HTR-8/SVneo (cell line): ENCODE measurements around the gene BLOC1S6.

Experiments
- DNase-seq: peaks from one replicate; pipeline ENCODE4 v3.0.0; 2011; ENCODE audit warnings: low spot score, mixed read lengths; ENCODE audit not compliant: insufficient read length
- FAIRE-seq: peaks from 2 replicates; lab custom pipeline; 2011; peaks lifted over from hg19 to GRCh38; lab: Jason Lieb, UNC

BLOC1S6 gene

DNA sequence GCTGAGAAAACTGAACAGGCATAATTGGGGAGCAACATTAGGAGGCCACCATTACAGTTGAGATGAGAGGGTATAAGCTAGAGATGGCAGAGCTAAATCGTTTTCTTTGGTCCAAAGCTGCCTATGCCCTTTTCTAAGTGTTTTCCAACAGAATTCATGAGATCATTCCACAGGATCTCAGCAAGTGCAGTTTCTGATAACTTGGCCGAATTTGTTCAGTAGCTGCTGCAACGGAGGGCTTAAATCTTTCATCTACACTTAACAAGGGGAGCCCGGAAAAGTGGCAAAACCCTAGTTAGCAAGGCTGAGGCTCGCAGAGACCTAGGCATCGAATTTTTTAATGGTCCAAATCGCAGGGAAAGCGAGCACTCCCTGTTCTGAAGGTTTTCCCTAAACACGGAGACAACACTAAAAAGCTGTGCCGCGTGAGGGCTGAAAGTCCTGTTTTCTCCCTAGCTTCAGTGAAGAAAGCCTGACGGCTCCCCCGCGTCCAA is 531 bp upstream of the BLOC1S6 start:
- no peak for DNase-seq
- FAIRE-seq, result no peak

DNA sequence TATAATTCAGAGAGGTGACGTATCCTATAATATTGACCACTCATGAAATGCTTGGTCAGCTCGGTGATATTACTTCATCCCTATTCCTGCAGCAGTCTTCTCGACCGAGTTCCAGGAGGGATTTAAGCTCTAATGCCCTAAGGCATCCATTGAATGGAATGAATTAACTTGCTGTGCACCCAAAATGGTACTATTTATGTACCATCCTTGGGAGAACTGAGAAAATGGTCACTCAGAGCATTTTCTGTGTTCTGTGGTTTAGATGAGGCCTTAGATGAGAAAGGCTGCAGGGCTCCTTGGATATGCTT is 638 bp downstream of the BLOC1S6 start:
- DNase-seq, result no peak

DNA sequence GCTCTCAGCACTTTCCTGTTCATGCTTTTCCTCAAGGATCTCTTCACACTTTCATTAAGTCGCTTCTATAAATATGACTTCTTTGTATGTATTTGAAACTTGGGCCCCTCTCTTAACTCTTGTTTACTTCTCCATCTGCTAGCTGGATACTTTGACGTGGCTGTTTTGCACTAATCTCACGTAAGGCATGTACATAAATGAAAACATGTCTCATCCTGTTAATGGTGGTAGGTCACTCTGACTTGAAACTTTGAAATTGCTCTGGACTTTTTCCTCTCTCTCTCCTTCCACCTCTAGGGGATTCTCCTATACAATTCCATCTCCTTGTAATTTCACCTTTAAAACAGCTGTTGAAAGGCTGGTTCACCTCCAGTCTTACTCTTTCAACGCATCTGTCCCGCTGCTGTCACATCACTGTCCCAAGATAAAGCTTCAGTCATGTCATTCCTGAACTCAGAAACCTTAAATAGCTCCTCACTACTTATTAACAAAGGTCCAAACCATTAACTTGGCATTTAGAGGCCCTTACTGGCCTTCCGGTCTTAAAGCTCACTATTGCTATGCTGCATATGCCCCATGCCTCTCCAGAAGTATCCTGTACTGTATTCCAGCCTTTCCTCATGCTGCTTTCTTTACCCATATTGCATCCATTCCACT is 1.2 kb downstream of the BLOC1S6 start:
- FAIRE-seq (no peak), DNase-seq (no peak)

More for the DNA sequence above, 638 bp downstream of the BLOC1S6 start:
- FAIRE-seq, result no peak

DNA sequence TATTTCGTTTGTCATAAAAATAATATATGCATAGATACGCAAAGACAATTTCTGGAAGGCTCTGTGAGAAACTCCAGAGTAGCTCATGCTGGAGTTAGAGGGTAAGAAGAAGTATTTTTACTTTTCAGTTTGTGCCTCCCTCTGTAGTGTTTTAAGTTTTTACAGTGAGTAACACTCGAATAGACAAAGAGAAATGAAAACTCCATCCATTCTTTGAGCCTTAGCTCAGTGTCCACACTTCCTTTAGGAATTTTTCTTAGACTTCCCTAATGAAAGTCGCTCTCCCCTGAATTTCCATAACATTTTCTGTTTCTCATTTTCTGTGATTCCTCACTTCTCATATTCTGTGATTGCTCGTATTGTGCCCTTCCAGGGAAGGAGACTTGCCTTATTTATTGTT is 2.1 kb downstream of the BLOC1S6 start:
- FAIRE-seq, result no peak
- no peak for DNase-seq

DNA sequence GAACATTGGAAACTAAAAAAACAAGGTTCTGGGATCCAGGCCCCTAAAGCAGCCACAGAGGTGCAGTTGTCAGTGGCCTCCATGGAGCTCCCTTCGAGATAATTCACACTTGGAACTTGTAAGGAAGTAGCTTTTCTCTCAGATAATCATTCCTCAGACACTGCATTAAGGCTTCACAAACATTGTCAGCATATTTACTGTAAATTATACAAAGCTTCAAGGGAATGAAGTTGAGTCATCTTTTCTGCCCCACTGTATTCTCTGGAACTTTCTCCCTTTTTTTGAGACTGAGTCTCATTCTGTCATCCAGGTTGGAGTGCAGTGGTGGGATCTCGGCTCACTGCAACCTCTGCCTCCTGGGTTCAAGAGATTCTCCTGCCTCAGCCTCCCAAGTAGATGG is 7.1 kb downstream of the BLOC1S6 start:
- FAIRE-seq, result no peak
- no peak for DNase-seq

DNA sequence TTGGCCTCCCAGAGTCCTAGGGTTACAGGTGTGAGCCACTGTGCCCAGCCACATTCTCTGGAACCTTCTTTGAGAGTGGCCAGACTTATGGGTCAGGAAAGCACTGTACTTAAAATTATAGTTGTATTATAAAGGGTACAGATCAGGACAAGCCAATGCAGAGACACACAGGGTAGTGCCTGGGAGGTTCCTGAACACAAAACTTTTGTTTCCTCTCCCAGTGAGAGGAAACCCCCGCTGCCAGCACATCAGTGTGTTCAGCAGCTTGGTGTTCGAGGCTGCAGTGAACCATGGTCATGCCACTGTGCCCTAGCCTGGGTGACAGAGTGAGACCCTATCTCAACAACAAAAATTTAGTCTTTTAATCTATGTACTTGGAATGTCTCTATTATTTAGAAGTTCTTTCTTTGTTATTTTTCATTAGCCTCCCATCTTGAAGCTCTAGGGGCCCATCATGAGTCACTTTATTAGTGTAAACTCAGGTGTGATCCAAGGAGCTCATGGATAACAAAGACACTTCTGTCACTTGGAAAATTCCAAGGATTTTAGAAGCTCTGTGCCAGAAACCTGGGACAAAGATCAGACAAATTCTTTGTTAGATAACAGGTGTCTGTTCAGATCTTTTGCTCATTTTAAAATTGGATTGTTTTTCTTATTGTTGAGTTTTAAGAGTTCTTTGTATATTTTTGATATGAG is 7.8 kb downstream of the BLOC1S6 start:
- DNase-seq (no peak), FAIRE-seq (no peak)

DNA sequence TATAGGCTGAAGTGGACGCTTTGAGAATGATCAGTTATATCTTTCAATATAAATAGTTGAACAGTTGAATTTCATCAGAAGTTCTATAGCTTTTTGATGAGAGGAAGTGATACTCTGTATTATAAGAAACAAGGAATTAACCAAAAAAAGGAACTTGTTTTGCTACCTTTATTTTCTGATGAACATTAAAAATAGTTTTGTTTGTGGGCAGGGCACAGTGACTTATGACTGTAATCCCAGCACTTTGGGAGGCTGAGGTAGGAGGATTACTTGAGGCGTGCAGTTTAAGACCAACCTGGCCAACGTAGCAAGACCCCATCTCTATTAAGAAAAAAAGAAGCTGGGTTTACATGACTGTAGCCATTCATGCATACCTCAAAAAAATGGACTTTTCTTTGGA is 16.7 kb downstream of the BLOC1S6 start:
- FAIRE-seq (no peak), DNase-seq (no peak)

DNA sequence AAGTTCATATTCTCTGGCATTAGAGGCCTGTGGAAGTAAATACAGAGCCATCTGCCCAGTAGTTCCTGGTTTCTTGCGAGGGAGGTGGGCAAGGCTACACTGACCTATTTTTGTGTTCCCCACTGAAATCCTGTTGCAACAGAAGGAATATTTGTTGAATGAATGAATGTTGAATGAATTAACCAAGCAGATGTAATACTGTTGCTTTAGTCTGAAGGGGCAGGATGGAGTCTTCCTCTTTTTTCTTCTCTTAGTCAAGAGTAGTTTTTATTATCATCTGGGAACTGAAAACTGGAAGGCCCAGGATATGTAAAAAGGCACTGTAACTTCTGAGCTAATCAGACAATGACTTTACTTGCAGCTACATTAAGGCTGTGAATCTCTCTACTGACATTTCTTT is 17.1 kb downstream of the BLOC1S6 start:
- DNase-seq (no peak), FAIRE-seq (no peak)

DNA sequence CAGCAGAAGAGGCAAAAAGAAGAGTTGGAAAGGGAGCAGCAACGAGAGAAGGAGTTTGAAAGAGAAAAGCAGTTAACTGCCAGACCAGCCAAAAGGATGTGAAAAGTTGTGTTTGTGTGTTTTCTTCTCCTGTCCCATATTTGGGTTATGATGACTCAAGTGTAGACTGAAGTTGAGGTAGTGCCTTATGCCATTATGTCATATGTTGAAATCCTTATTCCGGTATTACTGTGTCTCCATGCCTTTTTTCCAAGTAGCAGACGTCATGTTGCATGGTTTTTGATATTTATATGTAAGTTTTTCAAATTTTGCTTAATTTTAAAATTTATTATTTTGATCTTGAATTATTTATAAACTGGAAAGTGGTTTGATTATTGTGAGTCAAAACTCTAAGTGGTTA is 19.2 kb downstream of the BLOC1S6 start:
- DNase-seq (no peak), FAIRE-seq (no peak)

DNA sequence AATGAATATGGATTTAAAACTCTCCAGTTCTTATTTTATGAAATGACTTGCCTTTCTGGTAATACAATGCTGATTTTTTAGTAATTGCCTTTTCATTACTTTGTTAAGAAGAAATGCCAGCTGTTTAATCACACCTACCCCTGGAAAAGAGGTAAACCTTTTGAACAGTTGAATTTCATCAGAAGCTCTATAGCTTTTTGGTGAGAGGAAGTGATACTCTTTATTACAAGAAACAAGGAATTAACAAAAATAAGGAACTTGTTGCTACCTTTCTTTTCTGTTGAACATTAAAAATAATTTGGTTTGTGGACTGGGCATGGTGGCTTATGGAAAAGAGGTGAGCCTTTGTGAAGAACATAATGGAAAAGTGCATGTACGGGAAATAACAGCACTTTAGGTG is 19.7 kb downstream of the BLOC1S6 start:
- no peak for DNase-seq
- FAIRE-seq, result no peak

DNA sequence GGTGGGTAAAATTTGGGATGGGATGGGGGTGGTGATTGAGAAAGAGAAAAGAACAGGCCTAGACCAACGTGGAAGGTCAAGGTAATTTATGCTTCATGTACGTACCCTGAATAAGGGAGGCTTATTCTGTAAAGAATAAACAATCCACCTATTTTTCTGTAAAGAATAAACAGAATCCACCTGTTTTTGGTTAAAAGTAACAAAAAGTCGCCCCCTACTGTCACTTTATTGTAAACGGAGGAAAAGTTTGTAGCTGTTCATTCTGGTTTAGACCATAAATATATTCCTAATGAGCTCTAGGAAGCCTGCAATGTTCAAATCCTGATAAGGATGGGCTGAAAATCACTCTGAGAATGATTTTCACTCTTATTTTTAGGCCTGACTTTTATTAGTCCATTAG is 24.1 kb downstream of the BLOC1S6 start:
- FAIRE-seq, result no peak
- DNase-seq, result no peak

DNA sequence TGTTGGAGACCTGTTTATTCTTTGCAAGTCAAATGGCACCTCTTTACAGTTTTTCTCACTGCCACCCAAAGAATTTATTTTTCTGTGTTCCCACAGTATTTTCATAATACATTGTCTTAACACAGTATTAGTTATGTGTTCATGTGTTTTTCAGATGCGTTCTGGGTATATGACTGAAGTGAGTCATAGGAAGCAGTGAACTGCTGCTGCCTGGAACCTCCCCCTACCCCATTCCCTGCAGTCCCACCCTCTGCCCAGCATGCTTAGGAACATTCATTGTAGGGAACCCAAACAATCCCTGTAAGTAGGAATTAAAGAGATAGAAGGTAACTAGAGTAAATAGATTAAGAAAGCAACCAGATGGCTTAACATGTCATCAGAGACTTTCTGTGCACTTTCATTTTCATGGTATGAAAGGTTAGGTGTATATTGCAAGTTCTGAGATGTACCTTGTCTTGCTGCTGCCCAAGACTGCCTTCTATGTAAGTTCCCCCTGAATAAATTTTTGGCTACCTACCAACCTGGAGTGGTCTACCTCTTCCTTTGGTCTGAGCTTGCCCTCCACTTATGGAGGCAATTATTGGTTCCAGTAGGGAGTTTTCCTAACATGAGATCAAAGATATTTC is 25.7 kb downstream of the BLOC1S6 start:
- no peak for FAIRE-seq
- no peak for DNase-seq

DNA sequence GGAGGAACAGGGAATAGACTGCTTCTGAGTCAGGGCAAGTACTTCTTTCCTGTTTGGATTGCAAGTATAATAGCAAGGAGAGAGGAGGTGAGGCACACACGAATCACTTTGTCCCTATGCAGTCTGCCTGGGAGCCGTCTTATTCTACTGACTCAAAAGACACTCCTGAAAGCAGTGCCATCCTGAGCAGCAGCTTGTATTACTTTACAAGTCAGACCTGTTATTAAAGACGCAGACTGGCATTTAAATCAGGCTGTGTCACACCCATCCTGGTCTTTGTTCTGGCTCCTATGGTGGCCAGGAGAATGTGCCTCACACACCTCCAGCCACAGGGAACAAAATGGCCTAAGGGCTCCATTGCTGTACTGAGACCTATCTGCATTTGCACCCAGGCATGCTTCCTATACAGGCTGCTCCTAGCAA is 29.7 kb downstream of the BLOC1S6 start:
- DNase-seq (no peak), FAIRE-seq (no peak)

DNA sequence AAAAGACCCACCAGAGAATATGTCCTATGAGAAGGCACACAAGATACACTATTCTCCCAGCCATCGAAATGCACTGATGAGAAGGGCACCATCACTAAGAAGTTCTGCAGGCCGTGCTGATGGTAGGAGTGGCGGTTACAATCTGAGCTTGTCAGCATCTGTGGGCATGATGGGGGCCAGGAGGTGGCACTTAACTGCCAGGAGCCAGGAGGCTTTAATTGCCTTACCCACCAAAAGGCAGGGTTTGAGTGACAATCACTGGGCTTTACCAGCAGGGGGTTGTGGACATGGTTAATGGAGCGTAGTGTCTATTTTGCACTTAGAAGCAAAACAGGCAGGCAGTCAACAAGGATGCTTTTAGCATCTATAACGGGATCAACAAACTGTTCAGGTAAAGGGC is 31.6 kb downstream of the BLOC1S6 start:
- FAIRE-seq (peak; percentile 69), DNase-seq (no peak)

DNA sequence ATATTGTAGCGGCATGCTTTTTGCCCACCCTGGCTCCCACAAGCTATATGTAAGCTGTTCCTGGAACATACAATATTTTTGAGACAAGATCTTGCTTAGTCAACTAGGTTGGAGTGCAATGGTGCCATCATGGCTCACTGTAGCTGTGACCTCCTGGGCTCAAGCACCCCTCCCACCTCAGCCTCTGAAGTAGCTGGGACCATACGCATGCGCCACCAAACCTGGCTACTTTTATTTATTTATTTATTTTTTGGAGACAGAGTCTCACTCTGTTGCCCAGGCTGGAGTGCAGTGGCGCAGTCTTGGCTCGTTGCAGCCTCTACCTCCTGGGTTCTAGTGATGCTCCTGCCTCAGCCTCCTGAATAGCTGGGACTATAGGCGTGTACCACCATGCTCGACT is 41.0 kb downstream of the BLOC1S6 start:
- FAIRE-seq (no peak), DNase-seq (no peak)

DNA sequence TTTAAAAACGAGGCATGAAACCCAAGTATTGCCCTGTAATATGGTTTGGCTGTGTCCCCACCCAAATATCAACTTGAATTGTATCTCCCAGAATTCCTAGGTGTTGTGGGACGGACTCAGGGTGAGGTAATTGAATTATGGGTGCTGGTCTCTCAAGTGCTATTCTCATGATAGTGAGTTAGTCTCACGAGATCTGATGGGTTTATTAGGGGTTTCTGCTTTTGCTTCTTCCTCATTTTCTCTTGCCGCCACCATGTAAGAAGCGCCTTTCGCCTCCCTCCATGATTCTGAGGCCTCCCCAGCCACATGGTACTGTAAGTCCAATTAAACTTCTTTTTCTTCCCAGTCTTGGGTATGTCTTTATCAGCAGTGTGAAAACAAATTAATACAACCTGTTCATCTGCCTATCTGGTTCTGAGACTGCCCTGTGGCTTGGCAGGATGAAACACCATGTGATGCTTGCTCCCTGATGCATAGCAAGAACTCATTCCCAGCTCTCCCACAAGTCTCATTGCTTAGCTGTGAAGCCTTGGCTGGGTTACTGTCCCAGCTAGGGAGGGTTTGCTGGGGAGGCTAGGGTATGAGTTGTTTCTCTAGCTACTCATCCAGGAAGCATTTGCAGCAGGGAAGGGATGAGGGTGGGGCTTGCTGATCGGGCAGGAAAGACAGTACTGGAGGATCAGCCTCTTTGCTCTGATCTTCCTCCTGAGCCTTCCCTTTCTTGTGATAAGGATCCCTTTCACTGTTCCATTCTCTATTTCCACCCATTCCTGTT is 43.9 kb downstream of the BLOC1S6 start:
- DNase-seq (peak; percentile 40), FAIRE-seq (no peak)

DNA sequence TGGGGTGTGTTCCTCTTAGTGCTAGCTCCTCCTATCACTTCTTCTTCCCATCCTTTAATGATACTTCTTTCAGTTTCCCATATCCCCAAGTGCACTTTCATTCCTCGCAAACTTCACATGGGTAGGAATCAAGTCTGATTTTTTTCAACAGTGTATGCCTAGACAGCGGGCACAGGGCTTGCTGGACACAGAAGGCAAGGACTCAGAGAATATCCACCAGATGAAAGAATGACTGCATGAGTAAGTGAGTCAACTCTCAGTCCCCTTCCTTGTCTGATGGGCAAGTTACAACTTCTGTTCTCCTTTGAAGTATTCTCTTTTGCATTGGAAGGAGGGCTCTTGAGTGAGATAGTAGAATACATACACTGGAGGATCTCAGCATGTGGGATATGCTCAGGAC is 44.6 kb downstream of the BLOC1S6 start:
- FAIRE-seq, result no peak

DNA sequence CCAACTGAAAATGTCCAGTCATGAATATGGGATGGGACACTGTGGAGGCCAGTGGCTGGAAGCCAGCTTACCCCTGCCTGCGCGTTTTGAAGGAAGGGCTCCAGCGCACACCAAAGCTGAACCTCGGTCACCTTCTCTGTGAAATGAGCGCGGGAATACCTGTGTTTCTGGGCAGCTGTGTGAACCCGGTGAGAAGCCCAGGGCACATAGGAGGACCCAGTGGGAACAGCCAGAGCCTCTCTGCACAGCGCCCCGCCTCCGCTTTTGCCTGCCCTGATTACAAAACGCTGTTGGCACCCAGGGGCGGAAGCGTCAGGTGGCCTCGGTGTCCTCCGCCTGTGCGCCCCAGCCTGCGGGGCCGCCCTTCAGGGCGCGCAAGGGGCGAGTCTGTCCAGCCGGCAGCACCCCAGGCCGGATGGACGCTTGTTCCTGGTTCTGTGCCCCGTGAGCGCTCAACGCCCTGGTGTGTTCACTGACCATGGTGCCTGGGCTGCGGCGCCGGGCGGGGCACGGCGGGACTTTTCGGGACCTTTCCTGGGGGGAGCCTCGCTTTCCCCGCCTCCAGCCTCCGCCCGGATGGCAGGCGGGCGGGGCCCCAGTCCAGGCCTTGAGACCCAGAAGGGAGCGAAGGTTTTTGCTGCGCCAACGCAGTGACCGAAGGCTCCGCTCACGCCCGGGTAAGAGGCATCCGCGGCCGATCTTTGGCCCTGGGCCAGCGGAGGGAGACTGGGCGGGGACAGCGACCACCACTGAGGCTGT is 47.4 kb downstream of the BLOC1S6 start, which contains the start of gene SQOR:
Gene SQOR (plus strand): TSS at position 598 of the 759 bp plus-strand sequence. CDS start 23,895 bp downstream, outside the sequence.
- DNase-seq (peak; percentile 60), FAIRE-seq (no peak)

More for the DNA sequence above, 44.6 kb downstream of the BLOC1S6 start:
- DNase-seq, result no peak

DNA sequence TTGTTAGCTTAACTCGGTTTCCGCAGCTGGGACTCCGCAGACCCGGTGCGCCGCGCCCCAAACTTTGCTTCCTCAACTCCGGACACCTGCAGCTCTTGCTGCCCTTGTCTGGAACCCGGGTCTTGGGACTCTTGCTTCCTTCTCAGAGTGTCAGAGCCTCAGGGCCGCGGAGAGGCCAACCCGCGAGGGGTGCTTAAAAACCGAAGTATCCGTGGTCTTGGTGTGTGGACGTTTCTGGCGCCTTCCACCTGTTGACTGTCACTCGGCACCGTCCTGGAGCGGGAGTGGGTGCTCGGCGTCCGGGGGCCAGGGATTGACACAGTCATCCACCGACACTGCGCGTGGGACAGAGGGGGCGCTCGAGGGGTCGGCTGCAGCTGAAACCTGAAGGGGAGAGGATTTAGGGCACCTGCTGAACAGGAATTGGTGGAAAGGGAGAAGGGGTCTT is 48.0 kb downstream of the BLOC1S6 start:
- DNase-seq (no peak), FAIRE-seq (no peak)

DNA sequence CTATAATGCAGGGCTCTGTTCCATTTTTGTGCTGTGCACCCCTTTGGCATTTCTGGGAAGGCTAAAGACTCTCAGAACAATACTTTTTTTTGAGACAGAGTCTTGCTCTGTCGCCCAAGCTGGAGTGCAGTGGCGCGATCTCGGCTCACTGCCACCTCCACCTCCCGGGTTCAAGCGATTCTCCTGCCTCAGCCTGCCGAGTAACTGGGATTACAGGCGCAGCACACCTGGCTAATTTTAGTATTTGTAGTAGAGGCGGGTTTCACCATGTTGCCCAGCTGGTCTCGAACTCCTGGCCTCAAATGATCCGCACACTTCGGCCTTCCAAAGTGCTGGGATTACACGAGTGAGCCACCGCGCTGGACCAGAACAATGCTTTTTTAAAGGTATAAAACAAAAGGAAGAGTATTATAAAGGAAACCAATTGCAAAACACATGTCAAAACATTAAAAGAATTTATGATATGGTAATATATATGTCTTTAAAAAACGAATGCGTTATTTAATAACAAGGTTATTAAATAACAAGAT is 48.6 kb downstream of the BLOC1S6 start:
- FAIRE-seq, result no peak
- DNase-seq, result no peak
